ENCODE measurements around the gene PIK3CB. TPM values are rescaled to one million over a fixed set of nuclear protein-coding genes. Genes with fewer than 3 reads are reported as not detected.
"Not testable (repeated sequence)": the region's sequence is repeated elsewhere in the genome, so short reads cannot be mapped to it uniquely, and the experiment has no call there.

The PIK3CB gene
- total RNA-seq, 1 experiment from 2014 or later = 6.6 TPM

GRCh38 chr3:138761002-138761401 lies 73.7 kb downstream of the PIK3CB start:
- no peak for DNase-seq (ENCODE audit: low read depth)

DNA sequence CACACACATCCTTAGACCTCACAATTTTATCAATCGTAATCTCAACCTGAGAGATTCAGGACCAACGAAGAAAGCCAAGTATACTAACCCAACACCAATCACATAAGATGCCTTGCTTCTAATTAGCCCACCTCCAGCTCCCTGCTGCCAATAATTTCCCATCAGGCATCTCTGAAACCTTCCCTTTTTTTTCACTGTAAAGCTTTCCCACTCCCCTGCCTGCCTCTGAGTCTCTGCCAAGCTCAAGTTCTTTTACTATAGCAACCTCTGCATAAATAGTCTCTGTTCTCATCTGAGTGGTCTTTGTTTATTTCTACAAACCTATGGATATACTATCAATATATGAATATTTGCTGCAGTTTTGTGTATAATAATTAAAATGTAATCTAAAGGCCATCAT lies 86.5 kb downstream of the PIK3CB start:
- DNase-seq (ENCODE audit: low read depth) = no peak

DNA sequence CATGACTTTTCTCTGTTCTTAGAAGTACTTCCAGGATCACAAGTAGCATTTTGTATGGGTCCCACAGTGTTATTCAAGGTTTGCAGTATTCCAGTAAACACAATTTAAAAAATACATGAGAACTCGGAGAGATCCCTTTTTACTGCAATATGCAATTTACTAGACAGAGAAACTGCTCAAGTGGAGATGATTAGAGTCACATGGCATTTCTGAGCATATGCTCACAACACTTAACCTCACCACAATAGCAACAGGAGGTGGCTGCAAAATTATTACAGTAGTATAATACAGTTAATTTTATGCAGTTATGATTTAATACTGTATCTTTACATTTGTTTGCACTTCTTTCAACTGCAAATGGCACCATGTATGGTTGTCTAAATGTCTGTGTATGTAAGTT lies 87.5 kb downstream of the PIK3CB start:
- DNase-seq (ENCODE audit: low read depth) = no peak

DNA sequence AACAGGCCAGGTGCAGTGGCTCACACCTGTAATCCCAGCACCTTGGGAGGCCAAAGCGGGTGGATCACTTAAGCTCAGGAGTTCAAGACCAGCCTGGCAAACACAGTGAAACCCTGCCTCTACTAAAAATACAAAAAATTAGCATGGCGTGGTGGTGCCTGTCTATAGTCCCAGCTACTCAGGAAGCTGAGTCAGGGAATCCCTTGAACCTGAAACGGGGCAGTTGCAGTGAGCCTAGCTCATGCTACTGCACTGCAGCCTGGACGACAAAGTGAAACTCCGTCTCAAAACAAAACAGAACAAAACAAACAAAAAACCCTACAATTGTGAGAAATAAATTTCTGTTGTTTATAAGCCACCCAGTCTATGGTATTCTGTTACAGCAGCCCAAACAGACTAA lies 94.7 kb downstream of the PIK3CB start:
- no peak for DNase-seq (ENCODE audit: low read depth)

DNA sequence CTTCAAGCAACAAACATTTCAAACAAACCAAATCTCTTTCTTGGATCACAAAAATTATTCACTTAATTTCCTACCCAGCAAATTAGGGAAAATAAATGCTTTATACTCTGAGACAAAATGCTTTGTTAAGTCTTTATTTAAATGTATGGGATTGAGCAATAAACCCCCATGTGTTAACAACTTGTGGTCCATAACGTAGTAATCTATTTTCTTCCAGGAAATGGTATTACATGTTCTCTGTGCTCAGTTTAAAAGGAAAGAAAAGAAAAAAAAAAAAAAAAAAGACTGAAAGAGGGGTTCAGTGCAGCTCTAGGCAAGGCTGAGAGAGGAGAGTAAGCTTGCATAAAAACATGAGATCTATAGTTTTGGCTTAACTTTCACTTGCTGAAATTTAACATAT lies 102.3 kb downstream of the PIK3CB start:
- no peak for DNase-seq (ENCODE audit: low read depth)

DNA sequence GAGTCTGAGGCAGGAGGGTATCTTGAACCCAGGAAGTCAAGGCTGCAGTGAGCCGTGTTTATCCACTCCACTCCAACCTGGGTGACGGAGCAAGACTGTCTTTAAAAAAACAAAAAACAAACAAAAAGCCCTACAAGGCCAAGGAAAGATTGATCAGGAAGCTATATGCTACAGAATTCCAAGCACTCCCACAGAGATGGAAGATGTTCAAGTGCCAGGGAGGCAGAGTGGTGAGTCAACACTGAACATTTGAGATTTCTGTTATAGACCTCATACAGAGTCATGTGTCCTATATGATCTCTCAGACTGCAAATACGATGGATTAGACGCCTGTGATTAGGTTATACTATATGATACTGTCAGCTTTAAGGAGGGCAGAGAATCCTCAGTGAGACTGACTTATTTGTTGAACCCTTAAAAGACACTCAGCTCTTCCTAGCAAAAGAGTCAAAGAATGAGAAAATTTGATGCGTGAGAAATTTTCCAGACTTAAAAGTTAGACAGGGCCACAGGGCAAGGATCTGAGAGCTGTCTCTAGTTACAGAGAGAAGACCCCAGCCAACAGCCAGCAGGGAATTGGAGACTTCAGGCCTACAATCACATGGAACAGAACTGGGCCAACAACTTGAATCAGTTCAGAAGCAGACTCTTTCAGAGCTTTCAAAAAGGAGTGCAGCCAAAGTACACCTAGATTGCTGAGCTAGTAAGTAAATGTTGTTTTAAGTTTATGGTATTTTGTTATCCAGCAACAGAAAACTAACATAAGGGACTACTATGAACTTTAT lies 107.6 kb downstream of the PIK3CB start:
- DNase-seq (ENCODE audit: low read depth) = no peak

DNA sequence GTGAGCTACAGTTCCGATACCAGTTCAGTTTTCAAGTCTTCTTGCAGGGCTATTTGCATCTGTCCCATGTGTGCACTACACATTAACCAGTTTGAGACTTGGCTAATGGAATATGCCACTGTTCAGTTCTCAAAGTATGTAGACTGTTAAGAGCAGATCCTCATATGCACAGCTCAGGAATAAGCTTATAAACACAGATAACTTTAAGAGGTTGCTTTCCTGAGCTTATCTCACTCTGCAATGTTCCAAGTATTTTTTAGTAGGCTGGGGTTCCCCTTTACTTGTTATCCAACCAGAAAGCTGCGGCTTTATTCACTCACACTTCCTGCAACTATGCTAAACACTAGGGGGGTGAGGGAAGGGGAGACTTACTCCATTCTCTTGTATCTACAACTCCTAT lies 108.7 kb downstream of the PIK3CB start:
- not testable (repeated sequence) for DNase-seq (ENCODE audit: low read depth)

DNA sequence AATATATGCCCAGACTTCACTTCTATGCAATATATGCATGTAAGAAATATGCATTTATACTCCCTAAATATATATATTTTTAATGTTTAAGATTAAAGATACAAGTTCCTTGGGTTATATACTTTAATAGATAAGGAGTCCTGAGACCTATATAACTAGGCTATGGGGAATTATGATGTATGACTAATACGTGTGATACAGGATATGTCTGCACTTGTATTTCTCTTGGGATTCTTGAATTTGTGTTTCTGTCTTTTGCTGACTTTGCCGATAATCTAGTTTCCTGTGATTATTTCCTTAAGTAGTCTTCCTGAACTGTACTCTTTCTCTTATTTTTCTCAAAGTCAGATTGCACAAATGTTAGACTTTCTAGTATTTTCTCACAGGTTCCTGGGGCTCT lies 109.6 kb downstream of the PIK3CB start:
- no peak for DNase-seq (ENCODE audit: low read depth)

GRCh38 chr3:138724443-138724842 lies 110.3 kb downstream of the PIK3CB start:
- DNase-seq (ENCODE audit: low read depth) = no peak

GRCh38 chr3:138718849-138719248 lies 115.9 kb downstream of the PIK3CB start:
- no peak for DNase-seq (ENCODE audit: low read depth)

GRCh38 chr3:138717348-138717747 lies 117.4 kb downstream of the PIK3CB start:
- no peak for DNase-seq (ENCODE audit: low read depth)

GRCh38 chr3:138712086-138712485 lies 122.6 kb downstream of the PIK3CB start:
- DNase-seq (ENCODE audit: low read depth) = no peak

DNA sequence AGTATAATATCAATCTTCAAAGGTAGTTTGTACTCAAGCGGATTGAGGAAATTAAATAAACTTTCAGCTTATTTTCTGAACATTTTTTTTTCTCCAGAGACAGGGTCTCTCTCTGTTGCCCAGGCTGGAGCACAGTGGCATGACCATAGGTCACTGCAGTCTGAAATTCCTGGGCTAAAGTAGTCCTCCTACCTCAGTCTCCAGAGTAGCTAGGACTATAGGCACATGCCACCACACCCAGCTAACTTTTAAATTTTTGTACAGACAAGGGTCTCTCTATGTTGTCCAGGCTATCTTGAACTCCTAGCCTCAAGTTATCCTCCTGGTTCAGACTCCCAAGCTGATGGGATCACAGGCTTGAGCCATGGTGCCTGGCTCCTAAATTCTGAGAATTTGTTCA lies 129.1 kb downstream of the PIK3CB start:
- DNase-seq (ENCODE audit: low read depth) = no peak

DNA sequence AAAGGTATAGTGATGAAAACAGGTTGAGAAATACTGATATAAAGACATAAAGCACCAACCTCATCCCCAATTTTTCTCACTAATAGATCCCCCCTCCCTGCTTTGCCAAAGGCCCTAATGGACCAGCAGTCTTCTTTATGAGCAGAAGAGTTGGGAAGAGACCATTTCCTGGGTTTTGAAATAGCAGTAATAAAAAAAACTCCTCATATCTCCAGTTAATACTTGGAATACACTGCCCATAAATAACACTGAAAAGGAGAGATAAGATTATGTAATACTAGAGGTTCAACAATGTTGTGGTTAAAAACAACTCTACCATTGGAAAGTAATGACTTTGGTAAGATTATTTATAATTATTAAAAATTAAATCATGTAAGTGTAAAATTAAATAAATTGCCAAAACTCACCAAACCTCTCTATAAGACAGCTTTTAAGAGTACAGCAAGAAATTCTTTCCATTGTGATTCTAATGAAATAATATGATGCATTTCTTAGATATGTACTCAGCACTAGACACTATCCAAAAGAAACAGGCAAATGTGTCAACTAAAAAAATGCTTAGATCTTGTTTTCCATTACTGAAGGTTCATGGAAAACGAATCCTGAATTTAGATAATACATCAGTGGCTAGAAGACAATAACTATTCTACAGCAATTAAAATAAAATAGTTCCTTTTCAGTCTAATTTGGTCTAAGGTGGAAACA lies 137.9 kb downstream of the PIK3CB start:
- no peak for DNase-seq (ENCODE audit: low read depth)

- peak; percentile 92 for DNase-seq (ENCODE audit: low read depth)
Observed at GRCh38 chr3:138694287-138695007, 140.3 kb downstream of the PIK3CB start.

DNA sequence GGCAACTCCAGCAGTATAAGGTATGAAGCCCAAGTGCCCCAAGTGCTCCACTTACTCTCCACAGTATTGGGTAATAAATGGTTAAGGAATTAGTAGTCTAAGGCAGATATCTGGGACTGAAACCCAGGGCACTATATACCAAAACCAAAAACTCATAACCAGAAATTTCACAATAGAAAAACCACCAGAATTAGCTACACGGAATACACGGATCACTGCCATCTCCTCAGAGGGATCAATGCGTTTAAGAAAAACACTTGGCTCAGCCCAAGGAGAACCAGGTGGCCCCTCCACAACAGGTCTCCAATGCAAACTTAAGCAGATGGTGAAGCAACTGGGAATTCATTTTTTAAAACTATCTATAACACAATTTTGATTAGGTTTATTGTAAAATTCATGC lies 142.6 kb downstream of the PIK3CB start:
- no peak for DNase-seq (ENCODE audit: low read depth)

DNA sequence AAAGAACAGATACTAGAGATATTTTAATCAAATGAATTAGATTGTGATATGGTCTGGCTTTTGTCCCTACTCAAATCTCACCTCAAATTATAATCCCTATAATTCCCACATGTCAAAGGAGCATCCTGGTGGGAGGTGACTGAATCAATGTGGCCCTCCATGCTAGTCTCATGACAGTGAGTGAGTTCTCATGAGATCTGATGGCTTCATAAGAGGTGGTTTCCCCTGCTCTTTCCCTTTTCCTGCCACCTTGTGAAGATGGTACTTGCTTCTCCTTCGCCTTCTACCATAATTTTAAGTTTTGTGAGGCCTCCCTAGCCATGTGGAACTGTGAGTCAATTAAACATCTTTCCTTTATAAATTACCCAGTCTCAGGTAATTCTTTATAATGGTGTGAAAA lies 143.4 kb downstream of the PIK3CB start:
- DNase-seq (ENCODE audit: low read depth) = no peak

DNA sequence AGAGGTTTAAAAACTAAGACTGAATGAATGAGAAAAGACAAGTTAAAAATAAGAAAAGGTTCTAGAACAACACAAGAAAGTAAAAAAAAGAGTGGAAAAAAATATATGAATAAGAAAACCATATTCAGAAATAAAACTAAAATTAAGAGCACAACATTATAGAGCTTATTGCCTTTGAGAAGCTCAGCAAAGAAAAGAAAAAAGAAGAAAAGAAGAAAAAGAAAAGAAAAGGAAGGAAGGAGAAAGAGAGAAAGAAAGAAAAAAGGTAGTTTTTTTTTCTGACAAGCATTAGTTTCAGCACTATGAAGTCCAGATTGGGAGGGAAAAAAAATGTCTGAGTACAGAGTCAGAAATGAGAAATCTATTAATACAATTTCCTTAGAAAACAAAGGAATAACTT lies 144.7 kb downstream of the PIK3CB start:
- DNase-seq (ENCODE audit: low read depth) = no peak

DNA sequence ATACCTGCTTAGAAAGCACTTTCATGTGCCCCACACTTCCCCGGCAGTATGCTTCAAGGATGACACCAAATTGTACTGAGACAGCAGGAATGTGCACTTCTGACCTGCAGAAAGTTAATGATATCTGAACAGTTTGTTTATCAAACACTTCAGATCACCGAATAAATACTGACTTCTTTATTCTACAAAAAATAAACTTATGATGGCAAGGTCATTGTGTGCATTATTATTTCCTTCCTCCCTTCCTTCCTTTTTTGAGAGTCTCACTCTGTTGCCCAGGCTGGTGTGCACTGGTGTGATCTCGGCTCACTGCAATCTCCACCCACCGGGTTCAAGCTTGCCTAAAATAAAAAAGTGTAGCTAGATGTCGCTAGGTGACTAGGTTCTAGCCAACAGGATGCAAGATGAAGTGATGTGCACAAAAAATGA lies 145.8 kb downstream of the PIK3CB start:
- no peak for DNase-seq (ENCODE audit: low read depth)

- no peak for DNase-seq (ENCODE audit: low read depth)
Observed at GRCh38 chr3:138687236-138687635, 147.5 kb downstream of the PIK3CB start.

DNA sequence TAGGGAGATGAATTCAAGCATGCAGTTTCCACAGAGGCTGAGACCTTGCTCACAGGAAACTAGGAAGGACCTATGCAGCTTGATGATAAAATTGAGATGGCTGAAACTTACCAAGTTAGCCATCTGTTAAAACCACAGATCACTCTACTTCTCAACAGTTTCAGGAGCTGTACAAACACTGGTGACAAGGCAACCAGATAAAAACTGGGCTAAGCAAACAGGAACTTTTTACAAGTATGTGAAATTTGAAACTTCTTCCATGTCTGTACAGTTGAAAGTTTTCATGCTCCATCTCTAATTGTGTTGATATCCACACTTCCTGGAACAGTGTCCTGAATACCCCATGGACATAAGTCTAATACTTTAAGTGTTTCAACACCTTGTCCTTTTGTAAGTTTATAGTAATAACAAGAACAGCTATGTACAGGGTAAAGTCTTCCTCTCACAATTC lies 147.9 kb downstream of the PIK3CB start:
- peak; percentile 82 for DNase-seq (ENCODE audit: low read depth)

GRCh38 chr3:138684396-138684795 lies 150.3 kb downstream of the PIK3CB start:
- no peak for DNase-seq (ENCODE audit: low read depth)

DNA sequence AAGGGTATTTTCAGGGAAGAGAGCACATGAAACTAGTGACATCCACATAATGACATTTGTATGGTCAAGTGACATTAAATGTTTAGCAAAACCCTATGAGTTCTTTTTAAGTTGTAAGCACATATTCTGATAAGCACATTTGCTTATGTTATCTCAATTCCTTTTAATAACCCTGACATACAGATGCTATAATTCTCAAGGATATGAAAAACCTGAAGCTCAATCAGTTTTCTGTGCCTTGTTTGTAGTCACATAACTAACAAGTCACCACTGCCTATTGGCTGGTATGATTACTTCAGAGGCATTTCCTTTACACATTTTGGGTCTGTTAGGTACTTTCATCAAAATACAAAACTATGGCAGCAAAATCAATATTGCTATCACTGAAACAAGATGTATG lies 152.1 kb downstream of the PIK3CB start:
- no peak for DNase-seq (ENCODE audit: low read depth)

Measured in Daoy (cell line).